AG09309 (cell line): ENCODE results near the gene PIP5K1A.
"Not testable (repeated sequence)": the region's sequence is repeated elsewhere in the genome, so short reads cannot be mapped to it uniquely, and the experiment has no call there.

Experiments
- DNase-seq: peaks from one replicate; pipeline ENCODE4 v3.0.0-alpha.2; 2010; ENCODE audit warnings: low read depth
- H3K4me3 ChIP-seq: 2 replicates; pipeline ENCODE4 v1.5.1; 2011; ENCODE audit warnings: mild to moderate bottlenecking, low read depth, low read length, moderate library complexity; ENCODE audit not compliant: control insufficient read depth
- TF ChIP-seq, protein P1 (sequence below): IDR thresholded peaks from 2 replicates; pipeline ENCODE4 v1.5.1; 2011; ENCODE audit warnings: mild to moderate bottlenecking, low read depth, low read length, inconsistent platforms; ENCODE audit not compliant: insufficient read depth, control insufficient read depth; ENCODE audit errors: missing control alignments

The PIP5K1A gene

DNA sequence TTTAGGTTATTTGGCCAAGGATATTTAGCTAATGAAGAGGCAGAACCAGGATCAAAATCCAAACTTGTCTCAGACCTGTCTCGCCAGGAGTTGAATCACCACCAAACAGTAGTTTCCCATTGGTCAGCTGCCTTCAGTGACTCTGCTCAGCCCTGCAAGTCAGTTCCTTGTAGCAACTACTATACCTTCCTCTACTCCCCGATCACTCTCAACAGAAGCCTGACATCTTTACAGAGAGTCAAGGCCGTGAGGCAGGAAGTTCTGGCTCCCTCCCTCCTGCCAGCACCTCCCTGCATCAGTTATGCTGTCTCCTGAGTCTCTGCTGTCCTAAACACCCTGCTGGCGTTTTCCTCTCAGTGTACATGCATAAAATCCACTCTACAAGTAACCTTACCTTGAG, 69.4 kb downstream of the PIP5K1A start:
- DNase-seq: no peak
- H3K4me3 ChIP-seq: no peak overlapping the region
- TF ChIP-seq, protein P1, sequence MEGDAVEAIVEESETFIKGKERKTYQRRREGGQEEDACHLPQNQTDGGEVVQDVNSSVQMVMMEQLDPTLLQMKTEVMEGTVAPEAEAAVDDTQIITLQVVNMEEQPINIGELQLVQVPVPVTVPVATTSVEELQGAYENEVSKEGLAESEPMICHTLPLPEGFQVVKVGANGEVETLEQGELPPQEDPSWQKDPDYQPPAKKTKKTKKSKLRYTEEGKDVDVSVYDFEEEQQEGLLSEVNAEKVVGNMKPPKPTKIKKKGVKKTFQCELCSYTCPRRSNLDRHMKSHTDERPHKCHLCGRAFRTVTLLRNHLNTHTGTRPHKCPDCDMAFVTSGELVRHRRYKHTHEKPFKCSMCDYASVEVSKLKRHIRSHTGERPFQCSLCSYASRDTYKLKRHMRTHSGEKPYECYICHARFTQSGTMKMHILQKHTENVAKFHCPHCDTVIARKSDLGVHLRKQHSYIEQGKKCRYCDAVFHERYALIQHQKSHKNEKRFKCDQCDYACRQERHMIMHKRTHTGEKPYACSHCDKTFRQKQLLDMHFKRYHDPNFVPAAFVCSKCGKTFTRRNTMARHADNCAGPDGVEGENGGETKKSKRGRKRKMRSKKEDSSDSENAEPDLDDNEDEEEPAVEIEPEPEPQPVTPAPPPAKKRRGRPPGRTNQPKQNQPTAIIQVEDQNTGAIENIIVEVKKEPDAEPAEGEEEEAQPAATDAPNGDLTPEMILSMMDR: no peak

DNA sequence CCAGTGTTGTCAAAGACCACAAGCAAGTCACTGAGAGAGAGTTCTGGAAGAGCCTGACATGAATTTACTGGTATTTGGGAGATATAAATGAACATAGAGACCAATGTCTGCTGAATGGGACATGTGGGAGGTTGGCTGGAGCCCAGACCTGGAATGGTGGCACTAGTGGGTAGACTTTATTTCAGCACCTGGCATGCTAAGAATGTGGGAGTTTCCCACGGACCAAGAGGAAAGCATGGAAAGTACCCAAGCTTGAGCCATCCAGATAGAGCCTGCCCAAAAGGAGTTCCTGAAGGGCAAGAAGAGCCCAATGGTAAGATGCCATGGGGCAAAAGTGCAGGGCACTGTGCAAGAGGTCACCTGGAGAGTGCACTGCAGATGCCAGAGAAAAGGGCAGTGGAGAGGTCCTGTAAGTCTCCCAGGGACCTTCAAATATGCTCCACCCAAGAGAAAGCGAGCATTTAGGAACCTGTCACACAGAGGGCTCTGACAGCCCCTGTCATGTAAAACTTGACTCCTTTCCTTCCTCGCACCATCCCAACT, 75.6 kb downstream of the PIP5K1A start:
- DNase-seq: no peak
- H3K4me3 ChIP-seq: no peak overlapping the region
- TF ChIP-seq, protein P1: no peak

DNA sequence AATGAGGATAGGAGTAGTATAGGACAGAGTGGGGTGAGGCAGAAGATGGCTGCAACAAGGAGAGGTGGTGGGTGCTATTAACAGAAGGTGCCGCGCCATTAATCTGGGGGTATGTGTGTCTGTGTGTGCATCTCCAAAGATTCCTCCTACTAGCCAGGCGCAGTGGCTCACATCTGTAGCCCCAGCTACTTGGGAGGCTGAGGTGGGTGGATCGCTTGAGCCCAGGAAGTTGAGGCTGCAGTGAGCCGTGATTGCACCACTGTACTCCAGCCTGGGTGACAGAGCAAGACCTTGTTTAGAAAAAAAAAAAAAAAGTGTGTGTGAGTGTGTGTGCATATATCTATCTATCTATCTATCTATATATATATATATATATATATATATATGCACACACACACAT, 77.0 kb downstream of the PIP5K1A start:
- not testable (repeated sequence) for DNase-seq, H3K4me3 ChIP-seq

DNA sequence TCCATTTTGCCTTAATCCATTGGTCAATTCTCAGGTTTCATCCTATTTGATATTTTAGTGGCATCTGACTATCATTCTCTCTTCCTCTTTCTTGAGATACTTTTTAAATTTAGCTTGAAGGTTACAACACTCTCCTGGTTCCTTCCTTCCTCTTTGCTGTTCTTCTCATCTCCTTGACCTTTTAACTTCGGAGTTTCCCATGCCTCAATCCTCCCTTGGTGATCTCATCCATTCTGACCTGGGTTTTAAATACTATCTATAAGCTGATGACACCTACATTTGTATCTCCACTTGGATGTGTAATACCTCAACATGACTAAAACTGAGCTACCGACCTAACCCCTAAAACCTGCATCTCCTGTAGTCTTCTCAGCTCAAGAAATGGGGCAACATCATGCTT, 78.9 kb downstream of the PIP5K1A start:
- TF ChIP-seq, protein P1: no peak
- no peak overlapping the region for H3K4me3 ChIP-seq
- DNase-seq: no peak

DNA sequence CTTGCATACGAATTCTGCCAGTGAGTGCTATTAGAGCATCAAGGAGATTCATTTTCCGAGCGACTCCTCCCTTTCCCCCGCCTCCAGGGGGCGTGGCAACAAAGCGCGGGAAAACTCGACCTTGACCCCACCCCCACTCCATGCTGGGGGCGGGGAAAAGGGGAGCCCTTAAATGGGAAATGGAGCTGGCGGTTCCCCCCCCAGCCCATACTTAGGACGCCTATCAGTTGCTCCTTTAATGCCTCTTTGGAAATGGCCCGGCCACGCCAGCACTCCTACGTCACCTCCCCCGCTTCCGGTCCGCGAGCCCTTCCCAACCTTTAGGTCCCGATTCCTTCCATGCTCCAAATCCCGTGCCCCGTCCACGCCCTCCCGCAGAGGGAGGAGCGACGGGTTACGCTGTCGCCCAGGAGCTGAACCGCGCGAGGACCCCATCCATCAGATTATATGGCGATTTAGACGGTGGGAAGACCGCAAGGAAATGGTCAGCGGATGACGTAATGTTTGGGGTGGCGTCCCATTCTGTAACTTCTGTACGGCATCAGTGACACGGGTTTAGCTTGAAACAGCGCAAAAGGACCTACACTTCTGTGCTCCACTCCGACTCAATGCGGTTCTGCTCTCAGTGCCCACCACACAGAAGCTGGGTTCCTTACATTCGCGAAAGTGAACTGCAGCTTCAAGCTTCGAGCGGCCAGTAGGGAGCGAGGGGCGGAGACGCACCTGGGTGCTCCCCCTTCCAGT, 83.0 kb downstream of the PIP5K1A start:
- peak; percentile 91 for DNase-seq
- H3K4me3 ChIP-seq: peak overlapping the region; percentile 90
- TF ChIP-seq, protein P1: no peak

DNA sequence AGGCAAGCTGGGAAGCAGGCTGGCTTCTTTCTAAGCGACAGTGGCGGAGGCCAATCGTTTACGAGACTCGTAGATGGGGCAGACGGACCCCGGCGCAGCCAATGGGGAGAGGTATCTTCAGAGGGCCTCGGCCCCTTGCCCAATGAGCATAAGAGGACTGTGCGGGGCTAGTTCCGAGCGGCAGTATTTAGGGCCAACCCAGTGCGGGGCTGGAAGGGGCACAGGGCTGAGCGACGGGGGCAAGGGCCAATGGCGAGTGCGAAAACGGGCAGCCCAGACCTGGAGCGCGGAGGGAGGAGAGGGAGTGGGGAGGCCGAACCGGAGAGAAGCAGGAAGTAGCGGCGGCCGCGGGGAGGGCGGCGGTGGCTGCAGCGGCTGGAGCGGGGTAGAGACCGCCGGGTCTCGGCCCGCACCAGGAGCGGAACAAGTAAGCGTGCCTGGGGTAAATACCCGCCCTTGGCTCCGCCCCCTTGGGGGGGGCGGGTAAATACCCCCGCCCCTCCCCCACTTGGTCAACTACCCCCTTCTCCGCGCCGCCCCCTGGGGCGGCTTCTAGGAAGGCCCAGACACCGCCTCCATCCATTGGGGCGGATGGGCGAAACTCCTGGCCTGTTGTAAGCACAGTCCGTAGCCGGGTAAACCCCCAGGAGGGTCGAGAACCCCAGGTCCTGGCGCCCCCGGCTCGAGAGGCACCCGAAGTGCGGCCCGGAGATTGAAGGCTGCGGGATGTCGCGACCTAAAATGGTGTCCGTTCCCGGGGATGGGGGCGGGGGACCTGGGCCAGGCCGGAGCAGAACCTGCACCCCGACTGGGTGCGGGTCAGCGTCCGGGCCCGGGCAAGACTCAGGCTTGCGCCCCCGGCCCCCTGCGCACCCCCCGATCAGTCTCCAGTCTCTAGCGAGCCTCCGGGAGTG, 83.9 kb downstream of the PIP5K1A start, which contains the start of gene ZNF687:
Gene ZNF687 (plus strand): TSS at position 331 of the 914 bp plus-strand sequence. CDS start 3,993 bp downstream, outside the sequence.
- DNase-seq: peak; percentile 100
- peak within 1 kb of the TSS; percentile 90 for H3K4me3 ChIP-seq
- TF ChIP-seq, protein P1: no peak
